Amniotic stem cell (primary cell): ENCODE measurements around the gene HS3ST5.
"Not testable (repeated sequence)": the region's sequence is repeated elsewhere in the genome, so short reads cannot be mapped to it uniquely, and the experiment has no call there.

ENCODE experiments used
- DNase-seq: peaks from one replicate; lab custom pipeline; 2025; lab: John Stamatoyannopoulos, UW

HS3ST5 gene

GRCh38 chr6:114334237-114334636, 8.6 kb downstream of the HS3ST5 start:
- no peak for DNase-seq

- DNase-seq: no peak
Observed at GRCh38 chr6:114327074-114327473, 15.7 kb downstream of the HS3ST5 start.

DNA sequence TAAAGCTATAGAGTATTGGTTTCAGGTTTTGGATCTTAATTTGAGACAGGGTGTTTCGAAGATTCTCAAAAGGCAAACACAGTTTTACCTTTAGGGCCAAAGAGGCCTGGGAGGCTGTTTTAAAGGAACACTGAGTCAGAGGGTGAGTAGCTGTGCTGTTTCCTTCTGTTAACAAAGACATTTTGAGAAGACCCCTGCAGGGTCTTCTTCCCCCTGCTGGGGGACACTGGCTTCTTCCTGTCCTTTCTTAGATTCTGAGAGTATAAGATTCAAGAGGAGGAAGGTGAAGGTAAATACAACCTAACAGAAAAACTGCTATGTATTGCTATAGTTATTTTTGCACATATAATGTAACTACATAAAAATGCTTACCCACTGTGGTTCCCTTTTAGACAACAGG, 19.0 kb downstream of the HS3ST5 start:
- DNase-seq: no peak

DNA sequence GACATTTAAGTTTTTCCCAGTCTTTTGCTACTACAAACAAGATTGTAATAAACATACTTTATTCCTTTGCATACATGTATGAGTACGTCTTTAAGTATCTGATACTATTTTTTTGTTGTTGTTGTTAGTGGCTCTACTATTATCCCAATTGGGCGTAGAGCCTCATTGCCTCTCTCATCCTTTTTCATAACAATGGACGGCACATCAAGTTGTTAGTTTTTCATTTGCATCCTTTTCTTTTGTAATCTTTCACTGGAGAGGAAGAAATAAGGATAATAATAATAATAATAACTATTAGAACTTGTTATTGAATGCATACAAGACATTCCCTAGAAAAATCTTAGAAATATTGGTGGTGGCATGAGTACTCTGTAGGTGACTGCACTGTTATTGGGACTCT, 23.1 kb downstream of the HS3ST5 start:
- DNase-seq: no peak

GRCh38 chr6:114315831-114316595, 26.8 kb downstream of the HS3ST5 start:
- no peak for DNase-seq

GRCh38 chr6:114313816-114314215, 29.0 kb downstream of the HS3ST5 start:
- DNase-seq: not testable (repeated sequence)

DNA sequence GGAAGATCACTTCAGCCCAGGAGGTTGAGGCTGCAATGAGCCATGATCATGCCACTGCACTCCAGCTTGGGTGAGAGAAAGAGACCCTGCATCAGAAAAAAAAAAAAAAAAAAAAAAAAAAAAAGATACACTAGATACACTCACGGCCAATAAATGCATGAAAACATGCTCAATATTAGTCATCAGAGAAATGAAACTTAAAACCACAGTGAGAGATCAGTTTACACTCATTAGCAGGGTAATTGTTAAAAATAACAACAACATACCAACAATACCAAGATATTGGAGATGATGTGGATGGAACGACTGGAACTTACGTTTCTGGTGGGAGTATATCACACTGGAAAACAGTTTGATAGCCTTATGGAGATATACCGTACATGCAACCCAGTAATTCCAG, 29.9 kb downstream of the HS3ST5 start:
- no peak for DNase-seq

- DNase-seq: no peak
Observed at GRCh38 chr6:114310053-114310452, 32.8 kb downstream of the HS3ST5 start.

GRCh38 chr6:114304304-114304887, 38.4 kb downstream of the HS3ST5 start:
- DNase-seq: peak; percentile 45

DNA sequence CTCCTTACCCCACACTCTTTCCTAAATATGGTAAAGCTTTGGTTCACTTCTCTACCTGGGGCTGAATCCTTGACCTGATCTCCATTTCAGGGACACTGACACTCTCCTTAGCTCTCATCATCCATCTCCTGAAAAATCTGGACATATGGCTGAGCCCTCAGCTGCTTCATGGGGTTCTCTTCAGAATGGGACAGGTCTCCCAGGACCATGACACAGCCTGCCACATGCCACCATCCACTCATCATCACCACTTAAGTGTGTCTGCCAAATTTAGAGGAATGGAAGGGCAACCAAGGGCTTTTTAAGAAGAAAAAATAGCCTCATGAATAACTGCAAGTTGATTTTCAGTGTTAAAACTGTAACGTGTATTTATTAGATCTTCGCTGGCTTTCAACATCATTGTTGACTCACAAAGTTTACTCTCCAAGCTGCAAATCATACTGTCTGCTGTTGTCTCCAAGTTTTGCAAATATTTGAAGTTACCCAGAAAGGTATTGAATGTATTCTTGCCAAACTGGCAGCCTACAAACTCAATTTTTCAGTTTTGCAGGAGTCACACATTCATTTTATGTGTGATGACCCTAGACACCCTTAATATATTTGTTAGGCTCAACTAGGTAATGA, 41.1 kb downstream of the HS3ST5 start:
- no peak for DNase-seq

DNA sequence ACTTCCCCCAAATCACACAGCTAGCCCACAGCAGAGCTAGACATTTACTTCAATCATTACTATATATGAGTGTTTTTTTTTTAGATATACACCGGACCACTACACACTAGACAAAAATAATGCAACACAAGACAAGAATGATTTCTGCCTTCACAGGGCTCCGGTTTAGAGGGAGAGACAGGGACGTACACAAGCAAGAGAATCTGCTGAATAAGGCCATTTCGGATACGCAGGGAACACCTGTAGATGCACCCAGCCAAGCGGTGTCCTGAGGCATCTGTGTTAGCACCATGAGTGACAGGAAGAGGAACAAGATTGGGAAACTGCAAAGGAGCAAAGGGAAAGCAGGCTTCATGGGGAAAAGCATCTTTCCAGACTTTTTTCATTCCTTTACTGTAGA, 45.7 kb downstream of the HS3ST5 start:
- DNase-seq: no peak

GRCh38 chr6:114292431-114292830, 50.4 kb downstream of the HS3ST5 start:
- no peak for DNase-seq

- no peak for DNase-seq
Observed at GRCh38 chr6:114291428-114291827, 51.4 kb downstream of the HS3ST5 start.

DNA sequence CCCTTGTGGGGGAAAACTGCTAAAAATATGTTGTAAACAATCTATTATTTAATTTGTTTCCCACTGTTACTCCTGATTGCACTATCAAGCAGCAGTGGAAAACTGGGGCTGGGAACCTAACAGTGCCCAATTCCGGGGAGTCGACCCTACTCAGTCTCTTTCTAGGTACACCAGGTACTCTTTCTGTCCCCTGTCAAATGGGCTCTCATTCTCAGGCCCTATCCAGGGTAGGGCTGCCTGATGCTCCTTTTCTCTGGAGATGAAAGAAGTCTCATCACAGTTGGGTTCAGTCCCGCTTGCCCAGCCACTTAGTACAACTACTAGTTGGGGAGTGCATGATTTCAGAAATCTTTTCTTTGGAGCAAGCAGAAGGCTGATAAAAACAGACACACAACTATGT, 52.0 kb downstream of the HS3ST5 start:
- no peak for DNase-seq

DNA sequence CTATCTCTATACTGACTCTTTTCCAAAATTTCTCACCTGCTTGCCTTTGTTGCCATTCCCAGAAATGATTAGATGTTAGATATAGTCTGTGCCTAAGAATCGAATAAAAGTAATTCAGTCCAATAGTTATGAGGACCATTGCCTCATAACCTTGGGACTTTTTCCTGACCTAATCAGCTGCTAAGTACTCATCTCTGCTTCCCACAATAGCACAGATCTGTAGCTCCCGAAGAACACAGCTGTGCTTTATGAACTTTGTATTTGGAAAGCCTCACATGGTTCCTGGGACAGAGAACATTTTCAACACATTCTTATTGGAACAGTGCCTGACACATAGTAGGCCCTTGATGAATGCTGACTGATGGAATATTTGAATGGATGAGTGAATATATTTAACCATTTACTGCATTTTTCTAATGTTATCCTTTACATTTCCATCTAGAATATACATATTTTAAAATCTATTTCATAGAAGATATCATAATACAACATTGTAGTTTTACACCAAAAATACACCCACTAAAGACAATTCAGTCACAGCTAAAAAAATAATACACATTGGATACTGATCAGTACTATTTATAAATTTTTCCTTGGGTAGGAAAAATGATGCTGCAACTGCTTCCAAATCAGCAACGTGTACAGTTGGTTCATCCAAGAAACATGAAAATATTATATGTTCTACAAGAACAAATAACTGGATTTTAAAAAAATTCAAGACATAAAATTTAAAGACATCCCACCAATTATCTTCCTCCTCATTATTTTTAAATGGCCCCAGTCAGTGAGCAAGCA, 53.9 kb downstream of the HS3ST5 start:
- no peak for DNase-seq

GRCh38 chr6:114287461-114287860, 55.4 kb downstream of the HS3ST5 start:
- DNase-seq: no peak

DNA sequence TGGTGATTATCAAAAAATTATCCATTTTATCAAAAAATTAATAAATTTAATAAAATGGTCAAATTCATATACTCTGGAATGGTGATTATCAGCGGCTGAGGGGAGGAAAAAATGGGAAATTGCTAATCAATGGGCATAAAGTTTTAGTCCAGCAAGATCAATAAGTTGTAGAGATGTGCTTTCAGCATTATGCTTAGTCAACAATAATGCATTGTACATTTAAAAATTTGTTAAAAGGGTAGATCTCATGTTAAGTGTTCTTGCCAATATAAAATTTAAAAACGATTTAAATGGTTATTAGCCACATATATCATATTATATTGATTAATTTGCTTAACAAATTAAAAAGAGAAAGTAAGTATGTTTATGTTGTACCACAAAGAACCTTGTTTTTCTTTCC, 56.6 kb downstream of the HS3ST5 start:
- no peak for DNase-seq

DNA sequence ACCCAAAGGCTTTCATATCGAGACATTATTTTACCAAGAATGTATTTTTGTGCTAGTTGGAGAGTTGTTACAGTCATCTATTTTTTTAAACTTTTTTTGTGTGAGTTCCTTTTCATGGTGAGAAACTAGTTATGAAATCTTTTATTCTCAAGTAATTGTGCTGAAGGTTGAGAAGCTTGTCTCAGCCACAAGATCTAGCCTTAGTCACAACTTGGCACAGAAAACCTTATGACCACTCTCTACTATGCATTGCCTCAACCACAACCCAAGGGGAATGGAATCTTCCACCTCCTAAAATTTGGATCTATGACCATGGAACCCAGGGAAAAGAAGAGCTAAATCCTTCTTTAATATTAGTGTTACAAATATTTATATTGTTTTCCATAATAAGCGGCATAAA, 58.5 kb downstream of the HS3ST5 start:
- no peak for DNase-seq

GRCh38 chr6:114282292-114282691, 60.5 kb downstream of the HS3ST5 start:
- no peak for DNase-seq

- DNase-seq: no peak
Observed at GRCh38 chr6:114281496-114281895, 61.3 kb downstream of the HS3ST5 start.

DNA sequence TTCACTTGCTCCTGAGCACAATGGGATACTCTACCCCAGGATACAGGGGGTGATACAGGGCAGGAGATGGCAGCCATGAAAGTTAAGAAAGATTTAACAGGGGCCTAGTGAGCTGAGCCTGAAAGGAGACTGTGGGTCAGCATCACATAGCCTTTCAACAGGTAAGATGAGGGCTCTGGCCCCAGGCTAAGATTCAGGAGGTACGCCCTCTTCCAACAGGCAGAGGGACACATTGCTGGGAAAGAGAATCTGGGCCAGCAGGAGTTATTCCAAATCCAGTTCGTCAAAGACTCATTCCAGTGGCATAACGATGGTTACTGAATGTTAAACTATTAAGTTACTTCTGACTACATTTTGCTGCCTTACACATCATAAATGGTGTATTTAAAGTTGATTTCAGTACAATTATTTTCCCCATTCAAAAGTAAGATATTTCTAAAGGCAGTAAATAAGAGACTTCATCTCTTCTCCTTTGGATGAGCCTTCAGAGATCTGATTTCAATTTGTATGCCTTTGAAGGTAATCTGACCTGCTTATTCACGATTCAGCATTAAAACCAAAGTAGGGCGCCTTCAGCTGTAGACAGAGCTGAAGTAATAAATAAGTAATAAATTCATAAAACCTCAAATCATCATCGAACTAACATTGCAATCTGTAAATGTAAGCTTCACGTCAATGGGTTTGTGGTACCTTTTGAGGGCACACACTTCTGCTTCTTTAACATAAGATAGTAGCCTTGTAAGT, 62.4 kb downstream of the HS3ST5 start:
- DNase-seq: no peak

DNA sequence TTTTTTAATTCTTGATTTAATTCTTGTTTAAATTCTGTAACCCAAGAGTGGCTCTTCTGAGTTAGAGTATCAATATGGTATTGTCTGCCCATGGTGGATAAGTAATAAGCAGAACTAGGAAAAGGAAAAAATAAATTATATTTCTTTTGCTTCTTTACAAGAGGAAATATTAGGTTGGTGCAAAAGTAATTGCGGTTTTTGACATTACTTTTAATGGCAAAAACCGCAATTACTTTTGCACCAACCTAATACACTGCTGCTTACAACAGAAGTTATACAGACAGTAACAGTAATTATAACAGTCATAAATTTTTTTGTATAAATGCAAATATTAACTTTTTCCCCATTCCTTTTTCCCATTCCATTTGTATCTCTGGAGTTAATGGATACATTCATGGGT, 65.6 kb downstream of the HS3ST5 start:
- no peak for DNase-seq
